Endodermal cell (in vitro differentiated cells): Measurements from ENCODE around the gene CCDC88C. TPM values are rescaled to one million over a fixed set of nuclear protein-coding genes. Genes with fewer than 3 reads are reported as not detected.

Source experiments
- DNase-seq: peaks from one replicate; pipeline ENCODE4 v3.0.0-alpha.2; 2017
- H3K27ac ChIP-seq: 2 replicates; pipeline ENCODE4 v1.5.1; 2013; ENCODE audit warnings: mild to moderate bottlenecking, low read depth, low read length, moderate library complexity
- H3K27me3 ChIP-seq: 2 replicates; pipeline ENCODE4 v1.6.1; 2013; ENCODE audit warnings: mild to moderate bottlenecking, low read length, moderate library complexity; ENCODE audit not compliant: insufficient read depth, control insufficient read depth, poor library complexity, severe bottlenecking
- H3K36me3 ChIP-seq: 2 replicates; pipeline ENCODE4 v1.7.0; 2013; ENCODE audit warnings: mild to moderate bottlenecking, low read length, moderate library complexity; ENCODE audit not compliant: control insufficient read depth, insufficient read depth
- H3K4me1 ChIP-seq: one replicate; pipeline ENCODE4 v1.7.0; 2013; ENCODE audit warnings: low read length; ENCODE audit not compliant: control insufficient read depth, insufficient read depth
- H3K4me3 ChIP-seq: 2 replicates; pipeline ENCODE4 v1.5.1; 2013; ENCODE audit warnings: mild to moderate bottlenecking, low read length, moderate library complexity
- H3K9ac ChIP-seq: 2 replicates; pipeline ENCODE4 v1.6.1; 2013; ENCODE audit warnings: mild to moderate bottlenecking, low read length, moderate library complexity; ENCODE audit not compliant: poor library complexity, severe bottlenecking; ENCODE audit errors: extremely low read depth
- H3K9me3 ChIP-seq: 2 replicates; pipeline ENCODE4 v1.6.1; 2013; ENCODE audit warnings: mild to moderate bottlenecking, low read length, moderate library complexity; ENCODE audit not compliant: control insufficient read depth
- H3K27ac Mint-ChIP-seq: 2 replicates; pipeline ENCODE4 v1.8.0; 2020; ENCODE audit warnings: mixed read lengths
- H3K27me3 Mint-ChIP-seq: 2 replicates; pipeline ENCODE4 v1.8.0; 2021; ENCODE audit warnings: mild to moderate bottlenecking, mixed read lengths; ENCODE audit not compliant: insufficient read depth
- H3K36me3 Mint-ChIP-seq: 2 replicates; pipeline ENCODE4 v1.8.0; 2020; ENCODE audit warnings: low read depth, mixed read lengths
- H3K4me1 Mint-ChIP-seq: 2 replicates; pipeline ENCODE4 v1.8.0; 2020; ENCODE audit warnings: mixed read lengths
- H3K4me3 Mint-ChIP-seq: 2 replicates; pipeline ENCODE4 v1.8.0; 2020; ENCODE audit warnings: mild to moderate bottlenecking, moderate library complexity, mixed read lengths
- H3K9me3 Mint-ChIP-seq: 2 replicates; pipeline ENCODE4 v1.8.0; 2020; ENCODE audit warnings: mild to moderate bottlenecking, mixed read lengths
- WGBS, 2 experiments: methylation state at CpG; one replicate each; pipeline versions ENCODE4 v1.1.5 to v1.1.7; 2013; ENCODE audit warnings: missing lambda C conversion rate in 2 of 2, mixed read lengths in 1 of 2; ENCODE audit not compliant: insufficient coverage in 1 of 2, insufficient read length in 1 of 2; 5-methylcytosine and 5-hydroxymethylcytosine counted together
- total RNA-seq, 2 donors: library from RNA; stranded (reverse); fragmentation: NEBNext Ultra II Directional in 1 of 2; extraction: Animal tissue kit (Norgen Biotek cat#: 25700) in 1 of 2; gene quantifications; 2 replicates in 1 of 2; 3 replicates in 1 of 2; pipeline ENCODE4 v1.2.1, GENCODE V29; 2021
- TF ChIP-seq, protein P1 (sequence below): fragments of 200-600 bp; sonication (generic); conservative IDR thresholded peaks from 2 replicates; pipeline ENCODE4 v1.5.0; 2021; ENCODE audit warnings: antibody characterized with exemption, mild to moderate bottlenecking

The CCDC88C gene
- total RNA-seq, 2 donors from 2014 or later, result 50.0 to 50.5 TPM

DNA sequence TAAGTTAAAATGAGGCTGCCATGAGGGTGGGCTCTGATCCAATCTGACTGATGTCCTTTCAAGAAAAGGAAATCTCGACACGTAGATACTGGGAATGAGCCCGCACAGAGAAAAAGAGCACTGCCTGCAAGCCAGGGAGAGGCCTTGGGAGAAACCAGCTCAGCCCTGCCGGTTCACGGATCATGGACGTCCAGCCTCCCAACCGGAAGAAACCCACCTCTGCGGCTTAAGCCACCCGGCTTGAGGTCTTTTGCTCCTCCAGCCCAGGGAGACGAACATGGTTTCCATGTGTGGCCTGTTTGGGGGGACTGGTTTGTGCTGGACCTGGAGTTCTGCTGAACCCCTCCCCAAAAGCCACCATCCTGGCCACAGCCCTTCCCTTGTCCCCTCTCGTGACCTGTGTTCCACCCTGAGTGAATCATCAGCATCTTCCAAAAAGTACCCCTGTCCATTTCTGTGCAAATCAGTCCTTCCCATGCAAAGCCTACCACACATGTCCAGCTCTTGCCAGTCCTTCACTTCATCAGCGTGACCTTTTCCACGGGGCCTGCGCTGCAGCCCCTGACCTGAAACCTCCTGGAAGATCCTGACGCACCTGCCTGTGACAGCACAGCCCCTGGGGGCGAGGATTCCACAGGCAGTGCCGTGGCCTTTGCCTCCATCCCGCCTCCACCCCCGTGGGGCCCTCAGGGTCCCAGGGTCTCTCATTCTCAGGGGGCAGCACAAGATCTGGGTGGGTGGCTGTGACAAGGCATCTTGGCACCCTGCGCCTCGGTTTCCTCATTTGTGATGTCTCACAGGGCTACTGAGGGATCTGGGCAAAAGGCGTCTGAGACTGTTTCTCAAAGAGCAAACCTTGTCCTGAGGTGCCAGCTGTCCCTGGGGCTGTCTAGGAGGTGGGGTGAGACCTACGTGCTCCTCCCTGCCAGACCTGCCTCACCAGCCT lies 121.5 kb downstream of the CCDC88C start:
- Mint-ChIP-seq H3K27me3 (no peaks in the 10 kb centered on the region), H3K4me3 (no peak overlapping the region), H3K9me3 (no peaks in the 10 kb centered on the region), H3K27ac (no peak overlapping the region), H3K36me3 (peaks cover 80% of the 10 kb centered on the region), H3K4me1 (peaks cover 10% of the 10 kb centered on the region)
- TF ChIP-seq, protein P1, sequence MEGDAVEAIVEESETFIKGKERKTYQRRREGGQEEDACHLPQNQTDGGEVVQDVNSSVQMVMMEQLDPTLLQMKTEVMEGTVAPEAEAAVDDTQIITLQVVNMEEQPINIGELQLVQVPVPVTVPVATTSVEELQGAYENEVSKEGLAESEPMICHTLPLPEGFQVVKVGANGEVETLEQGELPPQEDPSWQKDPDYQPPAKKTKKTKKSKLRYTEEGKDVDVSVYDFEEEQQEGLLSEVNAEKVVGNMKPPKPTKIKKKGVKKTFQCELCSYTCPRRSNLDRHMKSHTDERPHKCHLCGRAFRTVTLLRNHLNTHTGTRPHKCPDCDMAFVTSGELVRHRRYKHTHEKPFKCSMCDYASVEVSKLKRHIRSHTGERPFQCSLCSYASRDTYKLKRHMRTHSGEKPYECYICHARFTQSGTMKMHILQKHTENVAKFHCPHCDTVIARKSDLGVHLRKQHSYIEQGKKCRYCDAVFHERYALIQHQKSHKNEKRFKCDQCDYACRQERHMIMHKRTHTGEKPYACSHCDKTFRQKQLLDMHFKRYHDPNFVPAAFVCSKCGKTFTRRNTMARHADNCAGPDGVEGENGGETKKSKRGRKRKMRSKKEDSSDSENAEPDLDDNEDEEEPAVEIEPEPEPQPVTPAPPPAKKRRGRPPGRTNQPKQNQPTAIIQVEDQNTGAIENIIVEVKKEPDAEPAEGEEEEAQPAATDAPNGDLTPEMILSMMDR, result no peak
- Histone ChIP-seq H3K4me3 (no peak overlapping the region), H3K9me3 (no peaks in the 10 kb centered on the region), H3K36me3 (peaks cover 38% of the 10 kb centered on the region), H3K27me3 (no peaks in the 10 kb centered on the region), H3K27ac (no peak overlapping the region), H3K9ac (no peak overlapping the region), H3K4me1 (peaks cover 9% of the 10 kb centered on the region)
- no peak for DNase-seq
- 92 to 99% methylated on average over 19 to 23 of the region's 23 CpGs for WGBS, 2 experiments

DNA sequence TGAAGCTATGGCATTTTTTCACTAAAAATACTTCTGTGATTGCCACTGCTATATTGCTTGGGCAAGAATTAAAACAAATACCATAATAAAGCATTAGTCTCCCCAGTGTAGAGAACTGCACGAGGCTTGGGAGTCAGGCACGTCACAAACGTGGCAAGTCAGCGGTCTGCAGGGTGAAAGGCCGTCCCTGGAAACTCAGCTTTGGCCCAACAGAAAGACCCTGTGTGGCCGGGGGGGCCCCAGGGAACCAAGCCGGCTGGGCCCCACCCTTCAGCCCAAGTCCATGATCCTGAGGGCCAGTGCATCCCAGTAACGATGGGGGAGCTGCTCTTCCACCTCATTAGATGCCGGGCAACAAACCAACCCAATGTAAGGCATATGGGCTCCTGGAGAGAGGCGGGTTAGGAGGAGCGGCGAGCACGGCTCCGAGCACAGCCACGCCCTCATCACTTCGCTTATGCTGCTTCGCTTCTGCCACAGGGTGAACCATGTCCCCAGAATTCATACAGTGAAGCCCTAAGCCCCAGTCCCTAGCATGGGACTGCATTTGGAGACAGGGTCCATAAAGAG lies 122.3 kb downstream of the CCDC88C start:
- Mint-ChIP-seq H3K9me3 (no peaks in the 10 kb centered on the region), H3K27ac (no peak overlapping the region), H3K4me3 (no peak overlapping the region), H3K36me3 (peaks cover 81% of the 10 kb centered on the region), H3K4me1 (peaks cover 2% of the 10 kb centered on the region), H3K27me3 (no peaks in the 10 kb centered on the region)
- no peak for DNase-seq
- H3K9ac ChIP-seq, result no peak overlapping the region
- WGBS, 2 experiments, result 95 to 99% methylated on average over 9 to 17 of the region's 17 CpGs
- no peak overlapping the region for H3K4me3 ChIP-seq
- H3K27me3 ChIP-seq, result no peaks in the 10 kb centered on the region
- TF ChIP-seq, protein P1, result no peak
- H3K27ac ChIP-seq, result no peak overlapping the region
- peaks cover 1% of the 10 kb centered on the region for H3K4me1 ChIP-seq
- no peaks in the 10 kb centered on the region for H3K9me3 ChIP-seq
- H3K36me3 ChIP-seq, result peaks cover 38% of the 10 kb centered on the region

DNA sequence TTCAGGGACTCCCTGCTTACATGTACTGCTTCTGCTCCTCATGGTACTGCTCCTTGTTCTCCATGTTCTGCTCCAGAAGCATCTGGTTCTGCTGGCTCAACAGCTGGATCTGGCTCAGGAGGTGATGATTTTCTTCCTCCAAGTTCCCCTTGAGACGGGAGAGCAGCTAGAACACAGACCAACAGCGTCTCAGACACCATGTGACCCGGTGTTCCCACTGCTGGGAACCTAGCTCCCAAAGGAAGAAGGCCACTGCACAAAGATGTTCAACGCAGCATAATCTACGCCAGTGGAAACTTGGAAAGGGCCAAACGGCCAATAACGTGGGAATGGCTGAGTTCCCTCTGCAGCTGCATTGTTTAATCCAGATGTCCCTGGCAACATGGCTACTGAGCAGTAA lies 123.5 kb downstream of the CCDC88C start:
- DNase-seq, result no peak
- Histone ChIP-seq H3K4me1 (no peaks in the 10 kb centered on the region), H3K9me3 (no peaks in the 10 kb centered on the region), H3K27ac (no peak overlapping the region), H3K36me3 (peaks cover 35% of the 10 kb centered on the region), H3K4me3 (no peak overlapping the region), H3K9ac (no peak overlapping the region), H3K27me3 (no peaks in the 10 kb centered on the region)
- H3K4me3 Mint-ChIP-seq, result no peak overlapping the region
- TF ChIP-seq, protein P1, result no peak
- H3K27me3 Mint-ChIP-seq, result no peaks in the 10 kb centered on the region
- 93 to 96% methylated on average over 6 to 7 of the region's 7 CpGs for WGBS, 2 experiments
- H3K27ac Mint-ChIP-seq, result no peak overlapping the region
- H3K36me3 Mint-ChIP-seq, result peaks cover 78% of the 10 kb centered on the region
- H3K4me1 Mint-ChIP-seq, result no peaks in the 10 kb centered on the region
- no peaks in the 10 kb centered on the region for H3K9me3 Mint-ChIP-seq
